Left colon (tissue), 2 donors: ENCODE results near the gene FAM171A2. TPM values are rescaled to one million over a fixed set of nuclear protein-coding genes. Genes with fewer than 3 reads are reported as not detected.
A peak's percentile ranks its signal among the peaks of the same experiment; 100 is the strongest.

Source experiments
- ATAC-seq: fragments of 200-7000 bp; cut with Tn5 transposase; one replicate; pipeline ENCODE4 v1.9.1; 2020; ENCODE audit warnings: mild to moderate bottlenecking, moderate library complexity
- DNase-seq, 2 donors: peaks; one replicate each; pipeline ENCODE4 v3.0.0-alpha.2; 2020
- intact Hi-C, 2 donors: fragments of 100-400 bp; cut with DNase I in 1 of 2; cut with micrococcal nuclease in 1 of 2; formaldehyde crosslinking; loops; one replicate each; pipeline versions ENCODE4 v1.11.2 to v1.14.0; 2022; cut with DNase I, micrococcal nuclease
- total RNA-seq, 2 donors: library from RNA; stranded (reverse); fragmentation: NEBNext Ultra II Directional; extraction: Animal tissue kit (Norgen Biotek cat#: 25700); gene quantifications; one replicate each; pipeline ENCODE4 v1.2.1, GENCODE V29; 2021
- donor health status: DM: no; HTN: no; CAD: no.
- donor health status: DM: yes; HTN: yes; CAD: no.

The FAM171A2 gene
- total RNA-seq, 2 donors from 2014 or later = 0.24 to 0.67 TPM

- ATAC-seq (no peak), DNase-seq (no peak)
- intact Hi-C loops = no loop called here
These were observed 49.2 kb downstream of the FAM171A2 start for GRCh38 chr17:44314524-44314868.

GRCh38 chr17:44314031-44314430, 49.6 kb downstream of the FAM171A2 start:
- intact Hi-C loops = no loop called here
- ATAC-seq (no peak), DNase-seq (no peak)

GRCh38 chr17:44312396-44313104, 51.1 kb downstream of the FAM171A2 start:
- ATAC-seq (no peak), DNase-seq (no peak)
- intact Hi-C loops = no loop called here

GRCh38 chr17:44311562-44312181, 52.0 kb downstream of the FAM171A2 start:
- ATAC-seq = no peak
- intact Hi-C loops = no loop called here
- DNase-seq = no peak

GRCh38 chr17:44310609-44311376, 52.9 kb downstream of the FAM171A2 start:
- ATAC-seq = no peak
- intact Hi-C loops = no loop called here
- no peak for DNase-seq

GRCh38 chr17:44310188-44310587, 53.5 kb downstream of the FAM171A2 start:
- intact Hi-C loops = no loop called here
- no peak for DNase-seq
- ATAC-seq = no peak

GRCh38 chr17:44309472-44309871, 54.2 kb downstream of the FAM171A2 start:
- no peak for ATAC-seq
- no peak for DNase-seq
- intact Hi-C loops = no loop called here

- intact Hi-C loops = no loop called here
- DNase-seq (no peak), ATAC-seq (peak; percentile 25)
These were observed 54.8 kb downstream of the FAM171A2 start for GRCh38 chr17:44308865-44309264.

- DNase-seq (peak; percentile 77 to 83), ATAC-seq (peak; percentile 91)
- intact Hi-C loops = no loop called here
These were observed 55.3 kb downstream of the FAM171A2 start, which contains the start of gene RUNDC3A for GRCh38 chr17:44308320-44308818. TSS of gene RUNDC3A (plus strand) at chr17:44308601. CDS start at chr17:44308833, 232 bp downstream.

- DNase-seq (peak in 1 of 2 donors; percentile 53), ATAC-seq (peak; percentile 66)
- intact Hi-C loops = no loop called here
These were observed 56.1 kb downstream of the FAM171A2 start for GRCh38 chr17:44307387-44308186.

- ATAC-seq = no peak
- intact Hi-C loops = no loop called here
- DNase-seq = no peak
These were observed 59.0 kb downstream of the FAM171A2 start for GRCh38 chr17:44304651-44305050.

Other genes starting within 250 kb of the FAM171A2 start
- 10 to 100 TPM; 13.8 to 42.8 TPM for gene HDAC5, start 240.2 kb downstream of the FAM171A2 start, total RNA-seq
- gene HROB, start 221.9 kb downstream of the FAM171A2 start, total RNA-seq = 1 to 10 TPM in 1 of 2 donors, under 1 TPM in 1; 0.78 to 3.6 TPM
- gene ASB16, start 193.1 kb downstream of the FAM171A2 start, total RNA-seq = under 1 TPM in 1 of 2 donors, not detected in 1; 0.56 TPM
- gene TMUB2, start 176.9 kb downstream of the FAM171A2 start, total RNA-seq = 10 to 100 TPM; 44.8 to 51.8 TPM
- gene ATXN7L3, start 164.0 kb downstream of the FAM171A2 start, total RNA-seq = 10 to 100 TPM; 80.0 to 82.3 TPM
- 10 to 100 TPM; 61.1 to 69.6 TPM for gene UBTF, start 144.2 kb downstream of the FAM171A2 start, total RNA-seq
- not detected for gene SLC4A1, start 95.7 kb downstream of the FAM171A2 start, total RNA-seq
- 1 to 10 TPM in 1 of 2 donors, under 1 TPM in 1; 0.46 to 1.5 TPM for gene RUNDC3A, start 55.3 kb downstream of the FAM171A2 start, total RNA-seq
- 100 to 1,000 TPM; 137 to 148 TPM for gene SLC25A39, start 39.0 kb downstream of the FAM171A2 start, total RNA-seq
- 100 to 1,000 TPM; 439 to 572 TPM for gene GRN, start 18.6 kb downstream of the FAM171A2 start, total RNA-seq
- gene ITGA2B, start 25.8 kb upstream of the FAM171A2 start, total RNA-seq = under 1 TPM; 0.37 to 0.39 TPM
- gene GPATCH8, start 139.6 kb upstream of the FAM171A2 start, total RNA-seq = 10 to 100 TPM; 29.1 to 33.7 TPM
- gene FZD2, start 193.6 kb upstream of the FAM171A2 start, total RNA-seq = 1 to 10 TPM in 1 of 2 donors, under 1 TPM in 1; 0.31 to 1.6 TPM